Esophagus (tissue), 2 donors: Measurements from ENCODE around the gene EXO1. TPM values are rescaled to one million over a fixed set of nuclear protein-coding genes. Genes with fewer than 3 reads are reported as not detected.

Experiments
- H3K27ac ChIP-seq, 2 donors: one replicate each; pipeline ENCODE4 v1.5.1; 2013; ENCODE audit warnings: low read depth in 2 of 2, mild to moderate bottlenecking in 2 of 2, inconsistent platforms in 1 of 2, low read length in 1 of 2, moderate library complexity in 1 of 2
- H3K27me3 ChIP-seq, 2 donors: one replicate each; pipeline ENCODE4 v1.6.1; 2013; ENCODE audit warnings: low read length in 2 of 2, control low read depth in 1 of 2, mild to moderate bottlenecking in 1 of 2; ENCODE audit not compliant: insufficient read depth in 2 of 2, control insufficient read depth in 1 of 2
- H3K36me3 ChIP-seq, 2 donors: one replicate each; pipeline ENCODE4 v1.6.1; 2013; ENCODE audit warnings: low read length in 1 of 2; ENCODE audit not compliant: control insufficient read depth in 2 of 2, insufficient read depth in 2 of 2
- H3K4me1 ChIP-seq, 2 donors: one replicate each; pipeline ENCODE4 v1.6.1; 2013; ENCODE audit warnings: low read length in 1 of 2; ENCODE audit not compliant: control insufficient read depth in 2 of 2, insufficient read depth in 2 of 2
- H3K4me3 ChIP-seq, 2 donors: one replicate each; pipeline ENCODE4 v1.5.1; 2013; ENCODE audit warnings: low read length in 2 of 2, mild to moderate bottlenecking in 2 of 2, low read depth in 1 of 2, moderate library complexity in 1 of 2
- H3K9me3 ChIP-seq, 2 donors: one replicate each; pipeline ENCODE4 v1.6.1; 2013; ENCODE audit warnings: mild to moderate bottlenecking in 2 of 2, low read depth in 1 of 2, low read length in 1 of 2, moderate library complexity in 1 of 2; ENCODE audit not compliant: control insufficient read depth in 2 of 2, insufficient read depth in 1 of 2
- WGBS, 2 donors: extraction: QIAGEN DNeasy Blood & Tissue Kit; methylation state at CpG; one replicate each; pipeline ENCODE4 v1.1.7; 2013; 5-methylcytosine and 5-hydroxymethylcytosine counted together
- polyA plus RNA-seq, 2 donors: library from polyadenylated mRNA; stranded (reverse); fragments of 200-250 nt; gene quantifications; one replicate each; pipeline ENCODE4 v1.2.3, GENCODE V29; 2013
- donor health status: healthy with polysubstance abuse.
- donor health status: Bipolar disorder and iron deficiency.

EXO1 gene
- polyA plus RNA-seq, 2 donors: 1.2 to 2.7 TPM

DNA sequence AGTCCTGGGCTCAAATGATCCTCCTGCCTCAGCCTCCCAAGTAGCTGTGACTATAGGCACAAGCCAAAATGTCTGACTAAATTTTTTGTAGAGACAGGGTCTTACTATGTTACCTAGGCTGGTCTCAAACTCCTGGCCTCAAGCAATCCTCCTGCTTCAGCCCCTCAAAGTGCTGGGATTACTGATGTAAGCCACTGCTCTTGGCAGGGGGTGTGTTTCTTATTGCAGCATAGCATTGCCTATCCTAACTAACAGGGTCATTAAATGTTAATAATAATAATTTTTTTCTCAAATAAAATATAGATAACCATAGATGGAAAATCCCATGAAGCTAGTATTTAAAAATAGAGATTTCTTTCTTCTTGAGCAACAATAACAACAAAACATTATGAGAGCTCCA, 52.4 kb downstream of the EXO1 start:
- Histone ChIP-seq H3K4me3 (no peak overlapping the region), H3K4me1 (no peaks in the 10 kb centered on the region), H3K9me3 (no peaks in the 10 kb centered on the region), H3K36me3 (peaks cover 0 to 2% of the 10 kb centered on the region in 2 donors), H3K27ac (no peak overlapping the region), H3K27me3 (no peaks in the 10 kb centered on the region)

GRCh38 chr1:241902391-241903065, 54.5 kb downstream of the EXO1 start:
- Histone ChIP-seq H3K27me3 (no peaks in the 10 kb centered on the region), H3K36me3 (peaks cover 0 to 2% of the 10 kb centered on the region in 2 donors), H3K4me3 (no peak overlapping the region), H3K4me1 (no peaks in the 10 kb centered on the region), H3K27ac (no peak overlapping the region), H3K9me3 (no peaks in the 10 kb centered on the region)
- WGBS, 2 donors: 50 to 56% methylated on average over 5 of the region's 5 CpGs

- no peaks in the 10 kb centered on the region for H3K36me3 ChIP-seq
- WGBS, 2 donors: 77 to 83% methylated on average over 7 of the region's 7 CpGs
- H3K27ac ChIP-seq: no peak overlapping the region
- no peaks in the 10 kb centered on the region for H3K4me1 ChIP-seq
- no peaks in the 10 kb centered on the region for H3K27me3 ChIP-seq
- no peak overlapping the region for H3K4me3 ChIP-seq
- H3K9me3 ChIP-seq: peaks cover 0 to 3% of the 10 kb centered on the region in 2 donors
Measured at GRCh38 chr1:241916196-241916595, 68.2 kb downstream of the EXO1 start.

GRCh38 chr1:241917487-241917886, 69.5 kb downstream of the EXO1 start:
- Histone ChIP-seq H3K27me3 (no peaks in the 10 kb centered on the region), H3K4me1 (no peaks in the 10 kb centered on the region), H3K27ac (no peak overlapping the region), H3K36me3 (no peaks in the 10 kb centered on the region), H3K4me3 (no peak overlapping the region), H3K9me3 (peaks cover 0 to 3% of the 10 kb centered on the region in 2 donors)
- 91 to 94% methylated on average over 12 of the region's 12 CpGs for WGBS, 2 donors

- Histone ChIP-seq H3K27me3 (no peaks in the 10 kb centered on the region), H3K36me3 (no peaks in the 10 kb centered on the region), H3K4me3 (no peak overlapping the region), H3K27ac (no peak overlapping the region), H3K4me1 (no peaks in the 10 kb centered on the region), H3K9me3 (peaks cover 0 to 3% of the 10 kb centered on the region in 2 donors)
- 65 to 75% methylated on average over 5 of the region's 5 CpGs for WGBS, 2 donors
Measured at GRCh38 chr1:241918879-241919278, 70.9 kb downstream of the EXO1 start.

DNA sequence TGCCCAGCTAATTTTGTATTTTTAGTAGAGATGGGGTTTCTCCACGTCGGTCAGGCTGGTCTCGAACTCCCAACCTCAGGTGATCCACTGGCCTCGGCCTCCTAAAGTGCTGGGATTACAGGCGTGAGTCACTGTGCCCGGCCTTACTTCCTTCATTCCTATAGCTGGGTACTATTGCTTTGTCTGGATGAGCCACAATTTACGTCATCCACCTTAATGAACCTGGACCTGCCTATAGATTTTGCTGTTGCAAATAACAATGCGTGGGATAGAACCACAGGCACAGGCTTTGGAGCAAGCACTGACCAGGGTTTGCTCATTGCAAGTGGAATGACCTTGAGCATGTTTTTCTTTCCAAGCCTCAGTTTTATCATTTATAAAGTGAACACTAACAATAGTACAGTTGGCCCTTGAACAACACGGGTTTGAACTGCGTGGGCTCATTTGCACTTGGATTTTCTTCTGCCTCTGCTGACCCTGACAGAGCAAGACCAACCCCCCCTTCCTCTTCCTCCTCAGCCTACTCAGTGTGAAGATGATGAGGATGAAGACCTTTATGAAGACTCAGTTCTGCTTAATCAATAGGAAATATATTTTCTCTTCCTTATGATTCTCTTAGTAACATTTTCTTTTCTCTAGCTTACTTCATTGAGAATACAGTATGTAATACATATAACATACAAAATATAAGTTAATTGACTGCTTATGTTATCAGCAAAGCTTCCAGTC, 76.2 kb downstream of the EXO1 start:
- H3K27me3 ChIP-seq: no peaks in the 10 kb centered on the region
- no peaks in the 10 kb centered on the region for H3K36me3 ChIP-seq
- H3K4me3 ChIP-seq: no peak overlapping the region
- 78 to 83% methylated on average over 10 of the region's 10 CpGs for WGBS, 2 donors
- H3K4me1 ChIP-seq: no peaks in the 10 kb centered on the region
- H3K9me3 ChIP-seq: no peaks in the 10 kb centered on the region
- no peak overlapping the region for H3K27ac ChIP-seq

DNA sequence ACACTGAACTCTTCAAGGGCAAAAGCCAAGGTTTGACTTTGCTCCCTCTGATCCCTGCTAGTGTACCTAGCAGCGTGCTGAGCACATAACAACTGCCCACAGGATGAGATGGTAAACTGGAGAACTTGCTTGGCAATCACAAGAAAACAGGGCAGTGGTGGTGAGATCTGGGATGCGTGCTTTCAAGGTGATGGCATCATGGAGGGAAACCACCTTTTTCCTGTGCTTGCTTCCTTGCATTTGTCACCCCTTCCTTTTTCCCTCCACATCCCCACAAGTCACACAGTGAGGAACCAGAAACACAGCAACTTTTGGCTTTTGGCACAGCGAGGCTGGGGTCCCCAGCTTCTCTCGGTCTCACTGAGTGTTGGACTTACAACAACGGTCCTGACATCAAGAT, 78.1 kb downstream of the EXO1 start:
- H3K4me1 ChIP-seq: no peaks in the 10 kb centered on the region
- no peak overlapping the region for H3K4me3 ChIP-seq
- no peaks in the 10 kb centered on the region for H3K9me3 ChIP-seq
- WGBS, 2 donors: 76 to 78% methylated on average over 5 of the region's 5 CpGs
- H3K36me3 ChIP-seq: no peaks in the 10 kb centered on the region
- no peak overlapping the region for H3K27ac ChIP-seq
- H3K27me3 ChIP-seq: no peaks in the 10 kb centered on the region

DNA sequence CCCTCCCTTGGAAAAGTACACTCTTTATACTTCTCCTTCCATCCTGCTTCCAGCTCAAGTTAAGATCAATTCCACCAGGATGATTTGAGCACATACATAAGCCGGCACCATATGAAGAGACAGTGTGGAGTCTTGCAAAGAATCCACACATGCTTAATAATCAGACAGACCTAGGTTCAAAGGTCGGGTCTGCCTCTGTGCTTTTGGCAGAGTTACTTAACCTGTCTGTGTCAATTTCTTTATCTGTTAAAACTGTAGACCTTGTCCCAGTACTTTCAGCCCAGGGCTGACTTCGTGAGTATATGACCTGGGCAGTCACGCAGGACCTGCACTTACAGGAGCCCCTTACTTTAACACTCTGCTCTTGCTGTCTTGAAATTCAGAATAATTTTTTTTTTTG, 79.3 kb downstream of the EXO1 start:
- Histone ChIP-seq H3K4me1 (no peaks in the 10 kb centered on the region), H3K27ac (no peak overlapping the region), H3K36me3 (no peaks in the 10 kb centered on the region), H3K27me3 (no peaks in the 10 kb centered on the region), H3K9me3 (no peaks in the 10 kb centered on the region), H3K4me3 (no peak overlapping the region)
- 66 to 73% methylated on average over 4 of the region's 4 CpGs for WGBS, 2 donors

DNA sequence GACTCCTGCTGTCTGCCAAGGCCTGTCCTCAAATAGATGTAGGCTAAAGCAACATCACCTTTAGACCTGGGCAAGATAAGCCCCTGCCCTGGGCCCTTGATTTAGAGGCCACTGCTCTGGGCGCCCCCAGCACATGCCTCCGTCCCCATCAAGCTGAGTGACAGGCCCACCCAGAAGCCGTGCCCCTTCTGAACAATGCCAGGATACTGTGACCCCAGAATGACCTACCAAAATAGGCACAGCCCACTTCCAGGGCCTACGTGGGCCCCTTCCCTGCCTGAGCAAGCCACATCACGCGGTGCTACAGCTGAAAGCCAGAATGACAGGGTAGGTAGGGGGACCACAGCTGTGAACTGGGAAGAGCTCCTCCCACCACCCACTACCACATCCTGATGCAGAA, 84.8 kb downstream of the EXO1 start:
- WGBS, 2 donors: 57 to 59% methylated on average over 6 of the region's 6 CpGs
- Histone ChIP-seq H3K27me3 (no peaks in the 10 kb centered on the region), H3K4me1 (peaks cover 0 to 2% of the 10 kb centered on the region in 2 donors), H3K27ac (no peak overlapping the region), H3K9me3 (no peaks in the 10 kb centered on the region), H3K4me3 (no peak overlapping the region), H3K36me3 (no peaks in the 10 kb centered on the region)
